ENCODE measurements around the gene EVI5. TPM values are rescaled to one million over a fixed set of nuclear protein-coding genes. Genes with fewer than 3 reads are reported as not detected.
"Not testable (repeated sequence)": the region's sequence is repeated elsewhere in the genome, so short reads cannot be mapped to it uniquely, and the experiment has no call there.

EVI5 gene
- total RNA-seq, 1 experiment from 2014 or later = 28.0 TPM

DNA sequence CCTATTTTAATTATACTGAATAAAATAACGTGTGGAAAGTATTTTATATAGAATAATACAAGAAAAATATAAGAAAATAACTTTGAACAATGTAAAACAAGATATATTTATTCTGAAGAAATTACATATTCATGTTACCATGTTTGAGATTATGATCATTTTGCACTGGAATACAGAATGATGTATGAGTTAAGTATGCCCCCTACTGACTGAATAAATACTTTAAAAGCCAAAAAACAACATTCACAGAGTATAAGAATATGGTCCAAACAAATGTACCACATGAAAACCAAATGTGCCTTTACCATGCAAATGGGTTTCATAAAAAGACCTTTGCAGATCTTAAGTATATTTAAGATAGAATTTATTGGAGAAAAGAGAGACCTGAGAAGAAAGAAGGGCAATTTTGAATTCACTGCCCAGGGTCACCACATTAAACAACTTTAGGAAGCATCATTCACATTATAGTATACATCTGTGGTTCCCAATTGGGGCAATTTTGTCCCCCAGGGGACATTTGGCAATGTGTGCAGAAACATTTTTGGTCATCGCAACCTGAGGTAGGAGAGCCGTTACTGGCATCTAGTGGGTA is 161.6 kb downstream of the EVI5 start:
- in situ Hi-C loops (cut with HindIII; ENCODE audit: low sequenced_read_pairs) = no loop called here
- peak; percentile 27 for DNase-seq (ENCODE audit: low spot score)

DNA sequence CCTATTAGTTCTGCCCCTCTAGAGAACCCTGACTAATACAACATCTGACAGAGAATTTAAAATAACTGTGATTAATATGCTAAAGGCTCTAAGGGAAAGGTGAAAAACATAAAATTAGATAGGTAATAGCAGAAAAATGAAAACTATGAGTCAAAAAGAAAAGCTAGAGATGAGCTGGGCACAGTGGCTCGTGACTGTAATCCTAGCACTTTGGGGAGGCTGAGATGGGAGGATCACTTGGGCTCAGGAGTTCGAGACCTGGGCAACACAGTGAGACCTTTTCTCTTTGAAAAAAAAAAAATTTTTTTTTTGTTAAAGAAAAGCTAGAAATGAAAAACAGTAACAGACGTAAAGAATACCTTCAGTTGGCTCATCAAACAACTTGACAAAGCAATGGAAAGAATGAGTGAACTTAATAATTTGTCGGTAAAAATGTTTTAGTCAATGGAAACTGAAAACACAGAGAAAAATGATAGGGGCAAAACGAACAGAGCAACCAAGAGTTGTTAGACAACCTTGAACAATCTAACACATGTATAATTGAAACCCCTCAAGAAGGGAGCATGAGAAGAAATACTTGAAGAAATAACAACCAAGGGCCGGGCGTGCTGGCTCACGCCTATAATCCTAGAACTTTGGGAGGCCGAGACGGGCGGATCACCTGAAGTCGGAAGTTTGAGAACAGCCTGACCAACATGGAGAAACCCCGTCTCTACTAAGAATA is 165.3 kb downstream of the EVI5 start:
- in situ Hi-C loops (cut with HindIII; ENCODE audit: low sequenced_read_pairs) = no loop called here
- no peak for DNase-seq (ENCODE audit: low spot score)

DNA sequence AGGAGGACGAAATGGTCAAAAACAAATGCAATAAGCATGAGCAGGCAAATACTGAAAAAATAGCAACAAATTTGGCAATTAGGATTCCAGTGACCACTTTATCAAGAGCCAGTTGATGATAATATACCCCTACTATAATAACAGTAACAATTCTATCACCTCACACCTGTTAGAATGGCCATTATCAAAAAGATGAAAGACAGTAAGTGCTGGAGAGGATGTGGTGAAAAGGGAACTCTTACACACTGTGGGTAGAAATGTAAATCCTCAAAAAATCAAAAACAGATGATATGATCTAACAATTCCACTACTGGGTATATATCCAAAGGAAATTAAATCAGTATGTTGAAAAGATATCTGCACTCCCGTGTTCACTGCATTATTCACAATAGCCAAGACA is 183.9 kb downstream of the EVI5 start:
- DNase-seq (ENCODE audit: low spot score) = no peak
- in situ Hi-C loops (cut with HindIII; ENCODE audit: low sequenced_read_pairs) = no loop called here

DNA sequence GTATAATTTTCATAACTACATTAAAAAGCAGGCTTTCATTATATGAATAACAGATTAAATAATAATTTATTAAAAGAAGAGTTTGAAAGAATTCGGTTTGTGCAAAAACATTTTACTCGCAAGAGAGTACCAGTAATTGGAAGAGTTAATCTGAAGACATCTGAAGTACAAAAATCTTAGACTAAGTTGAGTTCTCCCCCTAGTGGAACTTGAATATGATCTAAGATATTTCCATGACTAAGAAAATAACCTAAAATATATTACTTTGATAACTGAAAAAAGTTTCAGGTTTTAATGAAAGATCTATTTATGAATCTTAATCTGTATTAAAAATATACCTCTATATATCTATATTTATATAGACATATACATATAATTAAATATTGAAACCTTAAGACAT is 185.7 kb downstream of the EVI5 start:
- in situ Hi-C loops (cut with HindIII; ENCODE audit: low sequenced_read_pairs) = no loop called here
- peak; percentile 12 for DNase-seq (ENCODE audit: low spot score)

DNA sequence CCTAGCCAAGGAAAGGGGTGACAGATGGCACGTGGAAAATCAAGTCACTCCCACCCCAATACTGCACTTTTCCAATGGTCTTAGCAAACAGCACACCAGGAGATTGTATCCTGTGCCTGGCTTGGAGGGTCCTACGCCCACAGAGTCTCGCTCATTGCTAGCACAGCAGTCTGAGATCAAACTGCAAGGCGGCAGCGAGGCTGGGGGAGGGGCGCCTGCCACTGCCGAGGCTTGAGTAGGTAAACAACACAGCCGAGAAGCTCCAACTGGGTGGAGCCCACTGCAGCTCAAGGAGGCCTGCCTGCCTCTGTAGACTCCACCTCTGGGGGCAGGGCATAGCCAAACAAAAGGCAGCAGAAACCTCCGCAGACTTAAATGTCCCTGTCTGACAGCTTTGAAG is 195.5 kb downstream of the EVI5 start:
- in situ Hi-C loops (cut with HindIII; ENCODE audit: low sequenced_read_pairs); DNase-seq (ENCODE audit: low spot score): not testable (repeated sequence)

DNA sequence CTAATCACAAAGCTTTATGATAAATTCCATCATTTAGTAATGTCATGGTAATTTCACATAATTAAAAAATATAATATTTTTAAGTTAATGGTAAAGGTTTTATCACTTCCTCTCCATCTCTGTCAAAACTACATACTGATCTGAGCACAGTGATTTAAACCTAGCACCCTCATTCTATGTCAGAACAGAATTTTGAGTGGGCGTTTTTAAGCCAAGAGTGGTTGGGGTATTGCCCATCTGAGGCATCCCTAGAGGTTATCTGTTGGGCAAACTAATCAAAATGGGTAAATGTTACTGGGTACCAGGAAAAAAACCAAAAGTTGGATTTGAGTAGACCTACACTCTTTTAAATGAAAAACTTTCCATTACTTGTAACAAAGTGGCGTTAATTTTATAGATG is 197.5 kb downstream of the EVI5 start:
- in situ Hi-C loops (cut with HindIII; ENCODE audit: low sequenced_read_pairs) = no loop called here
- DNase-seq (ENCODE audit: low spot score) = no peak

DNA sequence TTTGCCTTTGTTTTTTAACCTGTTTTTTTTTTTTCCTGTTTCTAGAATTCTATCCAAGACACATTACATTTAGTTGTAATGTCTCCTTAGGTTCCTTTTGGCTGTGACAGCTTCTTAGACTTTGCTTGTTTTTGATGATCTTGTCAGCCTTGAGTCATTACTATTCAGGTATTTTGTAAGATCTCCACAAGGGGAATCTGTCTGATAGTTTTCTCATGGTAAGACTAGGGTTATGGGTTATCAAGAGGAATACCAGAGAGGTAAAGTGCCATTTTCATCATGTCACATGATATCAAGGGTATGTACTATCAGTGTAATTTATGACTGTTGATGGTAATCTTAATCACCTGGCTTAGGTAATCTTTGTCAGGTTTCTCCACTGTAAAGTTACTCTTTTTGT is 199.1 kb downstream of the EVI5 start:
- in situ Hi-C loops (cut with HindIII; ENCODE audit: low sequenced_read_pairs) = no loop called here
- no peak for DNase-seq (ENCODE audit: low spot score)

DNA sequence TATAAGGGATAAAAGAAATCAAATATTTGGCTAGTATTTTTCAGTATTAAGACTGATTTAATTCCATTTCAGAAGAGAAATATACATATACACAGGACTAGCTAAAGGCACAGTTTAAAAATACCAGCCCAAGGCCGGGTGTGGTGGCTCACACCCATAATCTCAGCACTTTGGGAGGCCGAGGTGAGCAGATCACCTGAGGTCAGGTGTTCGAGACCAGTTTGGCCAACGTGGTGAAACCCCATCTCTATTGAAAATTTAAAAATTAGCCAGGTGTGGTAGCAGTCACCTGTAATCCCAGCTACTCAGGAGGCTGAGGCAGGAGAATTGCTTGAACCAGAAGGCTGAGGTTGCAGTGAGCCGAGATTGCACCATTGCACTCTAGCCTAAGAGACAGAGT is 200.1 kb downstream of the EVI5 start:
- in situ Hi-C loops (cut with HindIII; ENCODE audit: low sequenced_read_pairs); DNase-seq (ENCODE audit: low spot score): not testable (repeated sequence)

DNA sequence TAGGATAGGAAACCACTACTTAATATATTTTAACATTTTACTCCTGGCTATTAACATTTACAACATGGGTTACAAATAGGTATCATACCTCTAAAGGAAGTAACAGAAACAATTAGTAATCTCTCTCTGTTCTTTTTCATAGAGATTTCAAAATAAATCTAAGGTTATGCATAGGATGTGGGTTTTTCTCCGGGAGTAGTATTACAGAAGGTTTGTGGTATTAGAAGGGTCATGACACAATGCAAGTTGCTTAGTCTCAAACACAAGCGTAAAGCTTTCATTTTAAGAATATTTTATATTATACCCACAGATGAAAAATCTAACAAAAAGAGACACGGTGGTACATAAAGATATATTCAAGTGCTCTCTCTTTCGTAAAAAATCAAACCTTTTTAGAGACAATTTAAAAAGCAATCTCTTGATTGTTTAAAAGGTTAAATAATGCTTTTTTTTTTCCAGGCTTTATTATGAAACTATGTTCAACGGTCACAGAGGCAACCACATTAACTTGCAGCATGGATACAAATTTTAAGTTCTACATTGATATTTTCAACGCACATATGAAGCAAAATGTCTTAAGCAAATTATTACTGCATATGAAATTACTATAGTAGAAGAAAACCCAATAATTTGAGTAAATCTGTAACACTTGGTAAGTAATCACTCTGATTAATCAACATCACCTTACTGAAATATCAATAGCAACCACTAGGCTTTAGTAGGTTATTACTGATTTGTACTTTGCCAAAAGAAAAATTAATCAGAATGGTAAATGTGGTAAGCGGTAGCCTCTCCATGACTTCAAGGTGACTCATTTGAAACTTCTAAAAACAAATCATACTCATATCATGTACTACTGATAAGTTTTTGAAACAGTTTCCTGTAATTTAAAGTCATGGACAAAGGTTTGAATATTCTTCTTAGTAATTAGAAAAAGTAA is 200.8 kb downstream of the EVI5 start:
- in situ Hi-C loops (cut with HindIII; ENCODE audit: low sequenced_read_pairs) = no loop called here
- DNase-seq (ENCODE audit: low spot score) = no peak

DNA sequence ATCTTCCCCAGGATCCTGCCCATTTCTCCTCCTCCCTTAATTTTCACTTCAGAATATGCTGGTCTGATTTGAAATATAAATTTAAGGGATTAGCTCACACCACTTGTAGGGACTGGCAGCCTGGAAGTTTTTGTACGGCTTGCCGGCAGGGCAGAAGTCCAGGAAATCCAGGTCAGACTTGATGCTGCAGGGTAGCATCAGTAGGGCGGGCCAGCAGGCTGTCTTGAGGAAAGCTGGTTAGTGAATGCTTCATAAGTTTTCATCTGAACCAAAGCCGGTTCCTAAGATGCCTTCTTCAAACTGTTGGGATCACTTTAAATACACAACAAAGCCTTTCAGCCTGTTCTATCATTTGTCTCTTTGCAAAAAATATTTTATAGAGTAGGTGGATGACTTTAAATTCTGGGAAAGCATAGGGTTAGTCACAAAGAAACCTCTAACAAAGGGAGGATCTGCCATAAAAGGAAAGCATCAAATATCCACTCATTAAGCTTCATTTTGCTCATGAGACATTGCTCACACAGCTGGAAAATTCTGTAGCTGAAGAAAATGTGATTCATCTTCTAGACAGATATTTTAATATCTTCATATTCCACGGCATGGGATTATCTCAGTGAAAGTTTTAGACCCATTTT is 207.5 kb downstream of the EVI5 start:
- in situ Hi-C loops (cut with HindIII; ENCODE audit: low sequenced_read_pairs) = no loop called here

DNA sequence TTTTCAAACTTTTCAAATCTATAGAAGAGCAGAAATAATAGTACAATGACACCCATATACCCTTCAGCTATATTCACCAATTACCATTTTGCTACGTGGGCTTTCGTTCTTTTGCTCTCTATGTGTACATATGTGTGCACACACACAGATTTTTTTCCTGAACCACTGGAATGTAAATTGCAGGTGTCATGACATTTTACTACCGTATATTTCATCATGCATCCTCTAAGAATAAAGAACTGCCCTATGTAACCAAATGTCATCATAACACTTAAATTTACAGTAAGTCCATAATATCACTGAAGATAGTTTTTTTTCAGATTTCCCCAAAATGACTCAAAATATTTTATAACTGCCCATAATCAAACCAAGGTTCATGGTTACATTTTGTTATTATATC is 209.8 kb downstream of the EVI5 start:
- no peak for DNase-seq (ENCODE audit: low spot score)
- in situ Hi-C loops (cut with HindIII; ENCODE audit: low sequenced_read_pairs) = no loop called here

More for the DNA sequence above, 207.5 kb downstream of the EVI5 start:
- peak; percentile 51 for DNase-seq (ENCODE audit: low spot score)

DNA sequence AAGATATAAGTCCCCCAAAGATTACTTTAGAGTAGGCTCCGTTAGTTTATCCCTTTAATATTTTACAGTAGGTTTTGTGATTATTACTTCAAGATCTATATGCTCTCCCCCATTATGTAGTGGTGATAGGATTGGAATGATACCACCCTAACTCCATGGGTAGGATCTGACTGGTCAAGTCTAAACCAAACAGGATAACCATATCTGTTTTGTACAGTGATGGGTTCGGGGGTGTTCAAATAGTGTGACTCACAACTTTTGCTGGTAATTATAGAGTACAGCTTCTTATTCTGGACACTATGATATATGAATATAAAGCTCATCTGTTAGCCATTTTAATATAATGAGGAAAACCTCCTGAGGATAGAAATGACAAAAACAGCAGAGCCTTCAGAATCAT is 212.4 kb downstream of the EVI5 start:
- DNase-seq (ENCODE audit: low spot score) = no peak
- in situ Hi-C loops (cut with HindIII; ENCODE audit: low sequenced_read_pairs) = no loop called here

DNA sequence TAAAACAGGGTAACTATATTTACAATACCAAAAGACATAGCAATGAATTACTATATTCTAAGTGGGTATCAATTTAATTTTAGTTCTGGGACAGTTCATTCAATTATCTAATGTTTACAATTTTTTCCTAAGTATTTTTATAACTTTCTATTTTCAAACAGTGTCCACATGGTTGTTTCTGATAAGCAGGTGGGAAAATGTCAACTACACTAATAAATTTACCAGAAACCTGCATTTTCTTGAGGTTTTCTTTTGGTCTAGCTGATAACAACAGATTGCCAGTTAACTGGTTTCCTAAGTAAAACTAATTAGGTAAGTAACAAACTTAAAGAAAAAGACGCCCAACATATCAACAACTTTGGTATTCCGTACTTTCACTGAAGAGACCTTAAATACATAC is 213.3 kb downstream of the EVI5 start:
- in situ Hi-C loops (cut with HindIII; ENCODE audit: low sequenced_read_pairs) = no loop called here
- no peak for DNase-seq (ENCODE audit: low spot score)

DNA sequence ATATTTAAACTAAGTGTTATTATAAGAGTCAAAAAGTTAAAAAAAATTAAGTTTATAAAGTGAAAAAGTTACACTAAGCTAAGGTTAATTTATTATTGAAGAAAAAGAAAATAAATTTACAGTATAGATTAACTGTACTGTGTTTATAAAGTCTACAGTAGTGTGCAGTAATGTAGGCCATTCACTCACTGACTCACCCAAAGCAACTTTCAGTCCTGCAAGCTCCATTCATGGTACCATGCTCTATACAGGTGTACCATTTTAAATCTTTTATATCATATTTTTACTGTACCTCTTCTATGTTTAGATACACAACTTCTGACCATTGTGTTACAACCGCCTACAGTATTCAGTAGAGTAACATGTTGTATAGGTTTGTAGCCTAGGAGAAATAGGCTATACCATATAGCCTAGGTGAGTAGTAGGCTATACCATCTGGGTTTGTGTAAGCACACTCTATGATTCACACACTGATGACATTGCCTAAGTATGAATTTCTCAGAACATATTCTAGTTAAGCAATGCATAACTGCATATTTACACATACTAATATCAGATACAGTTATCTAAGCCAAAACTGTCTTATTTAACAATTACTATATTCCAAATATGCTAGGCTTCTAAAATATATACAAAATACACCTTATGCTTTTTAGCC is 217.6 kb downstream of the EVI5 start:
- in situ Hi-C loops (cut with HindIII; ENCODE audit: low sequenced_read_pairs) = no loop called here
- no peak for DNase-seq (ENCODE audit: low spot score)

DNA sequence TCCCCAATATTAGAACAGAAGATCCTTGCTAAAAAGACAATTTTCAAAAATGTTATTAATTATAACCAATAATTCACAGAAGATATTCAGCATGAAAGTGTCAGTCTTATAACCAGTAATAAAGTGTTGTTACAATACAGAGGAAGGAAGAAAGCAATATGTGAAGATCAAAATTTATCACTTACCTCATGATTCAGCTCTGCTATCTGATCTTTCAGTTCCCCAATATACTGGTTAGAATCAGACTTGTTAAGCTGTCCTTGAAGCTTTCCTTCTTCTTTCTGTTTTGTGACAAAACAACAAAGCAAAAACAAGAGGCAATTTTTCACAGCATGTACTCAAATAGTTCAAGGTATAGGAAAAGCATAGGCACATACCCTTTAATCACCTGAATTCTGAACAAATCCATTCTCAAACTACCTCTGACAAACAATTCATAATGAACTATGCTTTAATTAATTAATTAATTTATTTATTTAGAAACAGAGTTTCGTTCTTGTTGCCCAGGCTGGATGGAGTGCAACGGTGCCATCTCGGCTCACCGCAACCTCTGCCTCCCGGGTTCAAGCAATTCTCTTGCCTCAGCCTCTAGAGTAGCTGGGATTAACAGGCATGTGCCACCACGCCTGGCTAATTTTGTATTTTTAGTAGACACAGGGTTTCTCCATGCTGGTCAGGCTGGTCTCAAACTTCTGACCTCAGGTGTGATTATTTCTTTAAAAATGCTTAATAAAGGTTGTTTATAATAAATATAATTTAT is 221.3 kb downstream of the EVI5 start:
- in situ Hi-C loops (cut with HindIII; ENCODE audit: low sequenced_read_pairs) = no loop called here

DNA sequence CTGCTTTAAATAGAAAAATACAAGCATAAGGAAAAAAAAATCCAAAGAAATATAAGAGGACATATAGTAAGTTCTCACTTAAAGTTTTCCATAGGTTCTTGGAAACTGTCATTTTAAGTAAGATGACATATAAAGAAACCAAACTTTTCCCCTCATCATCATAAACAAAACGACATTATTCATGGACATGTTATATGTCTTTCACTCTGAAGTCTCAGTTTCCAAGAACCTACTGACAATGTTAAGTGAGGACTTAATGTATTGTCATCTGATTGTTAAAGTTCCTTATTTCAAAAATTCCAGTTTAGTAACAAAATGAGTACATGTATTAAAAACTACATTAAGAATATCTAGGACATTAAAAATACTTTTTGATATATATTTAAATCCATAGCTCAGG is 228.6 kb downstream of the EVI5 start:
- in situ Hi-C loops (cut with HindIII; ENCODE audit: low sequenced_read_pairs) = no loop called here
- no peak for DNase-seq (ENCODE audit: low spot score)

More for the DNA sequence above, 221.3 kb downstream of the EVI5 start:
- DNase-seq (ENCODE audit: low spot score) = no peak

DNA sequence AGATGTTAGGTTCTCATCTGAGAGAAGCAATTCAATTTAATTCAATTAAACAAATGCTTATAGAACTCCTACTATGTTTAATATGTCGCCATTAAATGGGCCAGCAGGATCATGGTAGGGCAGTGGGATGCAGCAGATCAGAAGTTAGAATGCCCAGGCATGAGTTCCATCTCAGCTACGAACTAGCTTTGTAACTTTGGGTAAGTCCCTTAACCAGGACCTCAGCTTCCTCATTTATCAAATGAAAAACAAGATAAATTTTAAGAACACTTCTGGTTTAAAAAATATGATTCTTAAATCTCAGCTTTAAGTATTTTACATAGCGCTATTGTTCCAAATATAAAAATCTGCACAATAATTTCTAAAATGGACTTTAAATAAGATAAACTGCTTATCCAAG is 230.7 kb downstream of the EVI5 start:
- DNase-seq (ENCODE audit: low spot score) = no peak
- in situ Hi-C loops (cut with HindIII; ENCODE audit: low sequenced_read_pairs) = no loop called here

DNA sequence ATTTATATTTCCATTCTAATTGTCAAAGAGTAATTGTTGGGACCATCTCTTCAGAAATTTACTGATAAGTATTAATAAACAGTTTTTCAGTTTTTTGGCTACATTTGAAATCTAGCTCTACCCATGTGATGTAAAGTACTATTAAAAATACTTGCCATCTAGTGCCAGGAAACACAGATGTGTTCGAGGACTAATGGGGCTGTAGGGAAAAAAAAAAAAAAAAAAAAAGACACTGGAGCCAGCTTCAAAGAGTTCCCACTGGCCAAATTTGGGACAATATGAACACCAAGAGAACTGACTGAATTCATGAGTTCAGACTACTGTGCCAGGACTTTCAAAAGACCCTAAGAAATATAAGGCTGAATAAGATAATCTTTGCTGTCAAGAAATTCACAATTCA is 233.0 kb downstream of the EVI5 start:
- peak; percentile 8 for DNase-seq (ENCODE audit: low spot score)
- in situ Hi-C loops (cut with HindIII; ENCODE audit: low sequenced_read_pairs) = no loop called here
